ENCODE results near the gene ALOX5AP.
A peak's percentile ranks its signal among the peaks of the same experiment; 100 is the strongest.

Gene ALOX5AP

DNA sequence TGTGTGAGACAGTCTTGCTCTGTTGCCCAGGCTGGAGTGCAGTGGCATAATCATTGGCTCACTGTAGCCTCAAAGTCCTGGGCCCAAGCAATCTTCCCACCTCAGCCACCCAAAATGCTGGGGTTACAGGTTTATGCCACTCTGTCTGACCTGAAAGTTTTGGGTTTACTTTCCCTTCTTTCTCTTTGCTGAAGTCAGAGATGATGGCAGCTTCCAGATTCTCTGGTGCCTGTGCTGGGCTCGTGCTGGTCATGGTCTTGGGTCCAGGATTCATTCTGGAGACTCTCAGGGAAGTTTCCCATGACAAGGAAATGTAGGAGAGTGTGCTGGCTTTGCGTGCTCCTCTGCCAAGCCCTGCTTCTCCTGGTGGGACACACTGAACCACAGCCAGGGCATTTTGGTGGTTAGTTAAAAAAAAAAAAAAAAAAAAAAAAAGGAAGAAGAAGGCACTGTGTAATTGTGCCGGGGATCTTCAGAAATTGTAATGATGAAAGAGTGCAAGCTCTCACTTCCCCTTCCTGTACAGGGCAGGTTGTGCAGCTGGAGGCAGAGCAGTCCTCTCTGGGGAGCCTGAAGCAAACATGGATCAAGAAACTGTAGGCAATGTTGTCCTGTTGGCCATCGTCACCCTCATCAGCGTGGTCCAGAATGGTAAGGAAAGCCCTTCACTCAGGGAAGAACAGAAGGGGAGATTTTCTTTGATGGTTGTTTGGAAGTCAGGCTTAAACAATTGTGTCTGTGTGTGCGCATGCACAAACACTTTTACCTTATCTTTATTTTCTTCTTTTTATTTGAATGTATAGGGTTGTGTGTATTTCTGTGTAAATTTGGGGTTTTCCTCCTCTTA is at the start of gene ALOX5AP:
TSS of gene ALOX5AP (plus strand) at position 519 of the 847 bp plus-strand sequence. CDS start at position 582, 63 bp downstream.
- DNase-seq: peak; percentile 56

GRCh38 chr13:30685987-30686386 is 49.4 kb upstream of the ALOX5AP start:
- DNase-seq: no peak

DNA sequence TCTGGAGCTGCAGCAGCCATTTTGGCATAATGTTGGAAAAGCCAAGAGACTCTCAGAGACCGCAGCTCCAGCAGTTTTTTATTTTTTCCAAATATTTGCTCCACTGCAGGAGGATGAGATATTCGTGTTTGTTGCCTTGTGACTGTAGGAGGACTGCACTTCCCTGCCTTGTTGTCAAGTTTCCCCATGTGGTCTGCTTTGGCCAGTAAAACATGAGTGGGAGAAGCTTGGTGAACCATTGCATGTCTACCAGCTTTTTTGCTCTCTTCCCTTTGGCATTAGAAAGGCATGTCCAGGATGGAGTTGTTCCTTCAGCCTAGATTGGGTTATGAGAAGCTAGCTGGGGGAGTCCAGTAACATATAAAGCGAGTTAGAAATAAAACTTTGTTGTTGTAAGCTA is 47.7 kb upstream of the ALOX5AP start:
- no peak for DNase-seq

- DNase-seq: no peak
These were observed 45.6 kb upstream of the ALOX5AP start for GRCh38 chr13:30689752-30690151.

GRCh38 chr13:30690282-30691188 is 44.8 kb upstream of the ALOX5AP start:
- DNase-seq: peak; percentile 21

GRCh38 chr13:30692113-30692512 is 43.2 kb upstream of the ALOX5AP start:
- no peak for DNase-seq

DNA sequence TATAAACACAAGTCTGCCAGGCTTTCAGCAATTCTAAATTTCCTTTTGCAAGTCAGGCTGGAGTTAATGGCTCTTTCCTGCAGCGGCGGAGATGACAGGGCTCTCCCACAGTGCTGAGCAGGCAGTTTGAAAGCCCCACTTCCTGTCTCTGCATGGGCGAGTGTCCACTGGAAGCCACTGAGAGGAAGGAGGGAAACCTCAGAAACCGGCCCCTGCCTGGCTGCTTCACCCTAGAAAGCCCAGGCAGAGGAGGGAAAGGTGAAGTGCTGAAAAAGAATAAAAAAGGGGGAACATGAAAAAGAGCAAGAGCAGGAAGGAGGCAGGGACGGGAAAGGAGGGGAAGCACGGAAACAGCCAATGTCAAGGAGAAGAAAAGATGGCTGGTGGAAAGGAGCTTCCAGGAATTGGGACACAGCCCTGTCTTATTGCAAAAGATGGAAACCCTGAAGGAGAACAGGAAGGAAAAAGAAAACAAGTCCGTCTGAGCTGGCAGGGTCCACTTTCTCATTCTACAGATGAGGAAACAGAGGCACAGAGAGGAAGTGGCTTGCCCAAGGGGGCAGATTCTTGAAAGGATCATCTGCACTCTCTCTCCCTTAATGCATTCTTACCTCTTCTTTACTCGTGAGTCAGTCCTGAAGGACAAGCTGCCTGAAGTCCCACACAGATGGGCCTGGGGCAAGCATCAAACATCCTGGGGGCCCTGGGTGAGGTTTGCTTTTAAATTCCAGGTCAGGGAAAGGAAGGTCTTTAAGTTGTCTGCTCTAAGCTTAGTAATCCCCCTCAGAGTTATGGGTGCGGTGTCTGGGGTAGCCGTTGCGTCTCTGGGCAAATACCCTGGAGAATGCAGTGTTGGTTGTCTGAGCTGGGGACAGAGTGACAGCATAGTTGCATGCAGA is 38.8 kb upstream of the ALOX5AP start:
- DNase-seq: no peak

DNA sequence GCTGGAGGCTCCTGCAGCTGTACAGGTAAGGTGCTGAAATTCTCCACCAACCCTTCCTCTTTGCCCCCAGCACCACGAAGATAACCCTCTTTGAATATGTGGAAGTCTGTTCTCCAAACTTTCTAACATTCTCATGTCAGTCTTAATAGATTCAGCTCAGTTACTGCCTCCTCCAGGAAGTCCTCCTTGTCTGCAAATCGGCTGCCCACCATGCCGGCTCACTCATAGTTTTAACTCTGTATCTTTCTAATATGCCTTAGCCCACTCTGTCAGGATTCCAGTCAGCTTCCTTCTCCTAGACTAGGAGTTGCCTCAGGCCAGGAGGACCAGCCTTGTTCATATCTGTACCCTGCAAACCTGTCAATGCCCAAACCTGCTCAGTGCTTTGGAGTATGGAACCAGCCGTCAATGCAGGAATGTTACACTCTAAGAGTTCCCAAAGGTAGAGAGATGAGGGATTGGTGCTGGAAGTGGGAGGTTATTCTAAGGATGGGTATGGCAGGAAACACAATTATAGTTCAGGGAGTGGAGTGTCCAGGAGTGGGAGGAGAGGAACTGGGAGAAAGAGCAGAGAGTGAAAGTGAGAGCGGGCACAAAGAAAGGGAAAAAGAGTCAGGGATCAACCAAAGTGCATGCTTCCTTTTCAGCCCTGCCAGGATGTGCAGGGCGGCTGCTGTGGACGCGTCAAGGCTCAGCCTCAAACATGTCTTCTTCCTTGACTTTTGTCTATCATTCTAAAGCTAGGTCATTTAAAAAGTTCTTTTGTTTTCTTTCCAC is 38.0 kb upstream of the ALOX5AP start:
- DNase-seq: no peak

- DNase-seq: no peak
These were observed 37.3 kb upstream of the ALOX5AP start for GRCh38 chr13:30697996-30698401.

DNA sequence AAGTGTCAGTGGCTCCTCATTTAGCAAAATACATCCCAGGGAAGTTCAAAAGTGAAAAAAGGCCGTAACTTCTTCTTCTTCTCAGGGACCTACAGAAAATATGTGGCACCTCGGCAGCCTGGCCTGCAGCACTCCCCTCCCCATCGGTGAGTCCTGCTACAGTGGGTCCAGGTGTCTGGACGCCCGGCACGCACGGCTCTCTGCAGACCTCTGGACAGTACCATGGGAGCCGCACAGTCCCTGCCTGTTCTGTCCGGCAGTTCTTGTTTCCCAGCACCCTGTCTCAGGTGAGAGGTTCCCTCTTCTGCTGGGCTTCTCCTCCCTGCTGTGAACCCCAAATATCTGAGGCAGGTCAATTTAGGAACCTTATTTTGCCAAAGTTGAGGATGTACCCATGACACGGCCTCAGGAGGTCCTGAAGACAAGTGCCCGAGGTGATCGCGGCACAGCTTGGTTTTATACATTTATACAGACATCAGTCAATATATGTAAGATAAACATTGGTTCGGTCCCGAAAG is 36.8 kb upstream of the ALOX5AP start:
- DNase-seq: no peak

GRCh38 chr13:30700364-30700763 is 35.0 kb upstream of the ALOX5AP start:
- no peak for DNase-seq

DNA sequence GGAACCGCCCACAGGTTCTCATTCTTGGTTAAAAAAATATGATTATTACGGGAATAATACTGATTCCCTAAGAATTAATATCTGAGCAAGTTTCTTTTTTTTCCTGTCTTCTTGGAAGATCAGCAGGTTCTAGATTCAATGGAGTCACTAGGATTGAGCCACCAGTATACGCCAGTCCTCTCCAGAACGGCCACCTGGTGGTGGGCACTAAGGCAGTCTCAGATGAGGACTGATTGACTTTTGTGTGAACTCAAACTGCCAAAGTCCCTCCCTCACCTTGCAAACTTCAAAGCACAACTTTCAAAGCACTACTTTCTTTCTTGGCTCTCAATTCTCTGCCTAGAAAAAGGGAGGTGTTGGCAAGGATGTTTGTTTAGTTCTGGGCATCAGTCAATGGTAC is 33.3 kb upstream of the ALOX5AP start:
- DNase-seq: no peak

- DNase-seq: no peak
These were observed 30.7 kb upstream of the ALOX5AP start for GRCh38 chr13:30704596-30704995.

GRCh38 chr13:30705680-30706079 is 29.7 kb upstream of the ALOX5AP start:
- DNase-seq: no peak

DNA sequence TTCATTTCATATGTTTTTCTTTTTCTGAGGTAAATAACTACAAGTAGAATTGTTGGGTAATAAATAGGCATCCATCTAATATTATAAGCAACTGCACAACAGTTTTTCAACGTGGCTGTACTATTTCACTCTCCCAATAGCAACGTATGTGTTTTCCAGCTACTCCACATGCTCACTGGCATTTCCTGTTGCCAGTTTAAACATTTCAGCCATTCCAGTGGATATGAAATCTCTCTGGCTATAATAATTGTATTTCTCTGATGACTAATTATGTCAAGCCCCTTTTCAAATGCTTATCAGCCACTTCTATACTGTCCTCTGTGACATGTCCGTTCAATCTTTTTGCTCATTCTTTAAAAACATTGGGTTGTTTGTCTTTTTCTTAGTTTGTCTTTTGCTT is 26.8 kb upstream of the ALOX5AP start:
- no peak for DNase-seq

DNA sequence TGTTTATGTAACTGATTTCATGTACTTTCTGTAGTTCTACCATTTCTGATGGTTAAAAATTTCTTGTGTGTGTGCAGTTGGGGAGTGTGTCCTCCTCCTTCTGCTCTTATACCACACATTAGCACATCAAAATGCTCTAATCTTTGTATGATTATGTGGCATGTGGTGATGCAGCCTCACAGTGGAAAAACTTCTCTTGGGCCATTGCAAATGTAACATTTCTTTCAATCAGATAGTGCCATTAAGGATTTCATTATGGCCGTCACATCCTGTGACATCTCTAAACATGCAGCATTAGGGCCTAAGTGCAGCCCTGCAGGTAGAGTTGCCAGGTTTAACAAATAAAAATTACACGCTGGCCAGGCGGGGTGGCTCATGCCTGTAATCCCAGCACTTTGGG is 24.9 kb upstream of the ALOX5AP start:
- DNase-seq: no peak

DNA sequence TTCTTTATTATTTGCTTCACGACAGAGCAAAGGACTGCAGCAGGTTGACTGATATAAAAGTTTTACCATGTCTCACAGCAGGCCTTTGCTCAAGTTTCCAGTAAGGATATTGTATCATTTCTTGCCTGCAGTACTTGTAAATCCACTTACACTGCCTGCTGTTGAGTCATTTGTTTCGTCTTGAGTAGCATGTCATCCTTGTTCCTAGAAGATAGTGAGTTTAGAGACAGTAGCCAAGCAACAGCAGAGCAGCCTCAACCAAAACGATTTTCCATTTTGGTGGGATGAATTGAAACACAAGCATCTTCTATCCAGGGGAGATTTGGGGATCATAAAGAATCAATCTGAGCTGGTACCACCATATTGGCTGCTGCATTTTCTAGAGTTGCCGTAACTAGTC is 24.0 kb upstream of the ALOX5AP start:
- no peak for DNase-seq

DNA sequence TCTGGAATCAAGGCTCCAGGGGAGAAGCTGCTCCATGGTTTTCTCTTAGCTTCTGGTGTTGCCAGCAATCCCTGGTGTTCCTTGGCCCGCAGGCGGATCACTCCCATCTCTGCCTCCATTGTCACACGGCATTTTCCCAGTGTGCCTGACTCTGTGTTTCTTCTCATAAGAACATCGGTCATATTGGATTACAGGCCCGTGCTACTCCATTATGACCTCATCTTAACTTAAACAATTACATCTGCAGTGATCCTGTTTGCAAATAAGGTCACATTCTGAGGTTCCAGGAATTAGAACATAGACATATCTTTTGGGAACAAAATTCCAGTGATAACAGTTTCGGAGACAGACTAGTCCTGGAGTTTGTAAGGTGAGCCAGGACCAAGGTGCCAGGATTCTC is 23.5 kb upstream of the ALOX5AP start:
- no peak for DNase-seq

GRCh38 chr13:30712536-30713532 is 22.5 kb upstream of the ALOX5AP start:
- peak; percentile 10 for DNase-seq

- no peak for DNase-seq
These were observed 20.5 kb upstream of the ALOX5AP start for GRCh38 chr13:30714629-30715371.

Measured in CD4-positive, alpha-beta T cell treated with Interleukin-4 for 4 hours (primary cell).